GM21786 (cell line): Measurements from ENCODE around the gene LRIT3.
A peak's percentile ranks its signal among the peaks of the same experiment; 100 is the strongest.
"Not testable (repeated sequence)": the region's sequence is repeated elsewhere in the genome, so short reads cannot be mapped to it uniquely, and the experiment has no call there.

ENCODE experiments used
- ATAC-seq: cut with Tn5 transposase; IDR thresholded peaks from one replicate; pipeline ENCODE4 v1.9.1; 2021; ENCODE audit not compliant: unreplicated experiment

The LRIT3 gene

DNA sequence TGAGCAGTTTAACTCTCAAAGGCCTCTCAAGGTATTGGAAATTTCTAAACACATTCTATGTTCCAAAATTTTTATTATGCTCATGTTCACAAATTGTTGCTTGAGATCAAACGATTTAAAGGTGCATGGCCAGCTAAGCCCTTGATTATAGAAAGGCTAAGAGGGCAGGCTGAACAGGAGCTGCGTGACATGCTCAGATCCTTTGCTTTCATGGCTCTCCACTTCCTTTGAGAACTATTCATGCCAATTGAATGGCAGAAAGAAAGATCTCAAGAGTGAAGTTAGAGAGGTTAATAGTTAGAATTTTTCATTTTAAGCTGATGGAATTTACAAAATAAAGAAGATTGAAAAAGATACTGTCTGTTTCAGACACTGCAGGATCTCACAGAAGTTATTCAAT lies 594 bp downstream of the LRIT3 start:
- no peak for ATAC-seq

DNA sequence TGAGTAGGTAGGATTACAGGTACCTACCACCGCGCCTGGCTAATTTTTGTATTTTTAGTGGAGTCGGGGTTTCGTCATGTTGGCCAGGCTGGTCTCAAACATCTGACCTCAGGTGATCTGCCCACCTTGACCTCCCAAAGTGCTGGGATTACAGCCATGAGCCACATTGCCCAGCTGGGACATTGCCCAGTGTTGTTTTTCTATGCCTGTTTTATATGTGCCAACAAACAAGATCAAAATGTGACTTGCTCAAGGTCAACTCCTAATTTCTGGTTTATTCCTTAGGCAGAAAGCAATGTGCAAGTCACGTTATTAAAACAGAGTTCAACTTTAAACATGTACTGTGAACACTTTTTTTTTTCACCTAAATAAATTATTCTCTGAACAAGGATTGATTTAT lies 2.7 kb downstream of the LRIT3 start:
- no peak for ATAC-seq

DNA sequence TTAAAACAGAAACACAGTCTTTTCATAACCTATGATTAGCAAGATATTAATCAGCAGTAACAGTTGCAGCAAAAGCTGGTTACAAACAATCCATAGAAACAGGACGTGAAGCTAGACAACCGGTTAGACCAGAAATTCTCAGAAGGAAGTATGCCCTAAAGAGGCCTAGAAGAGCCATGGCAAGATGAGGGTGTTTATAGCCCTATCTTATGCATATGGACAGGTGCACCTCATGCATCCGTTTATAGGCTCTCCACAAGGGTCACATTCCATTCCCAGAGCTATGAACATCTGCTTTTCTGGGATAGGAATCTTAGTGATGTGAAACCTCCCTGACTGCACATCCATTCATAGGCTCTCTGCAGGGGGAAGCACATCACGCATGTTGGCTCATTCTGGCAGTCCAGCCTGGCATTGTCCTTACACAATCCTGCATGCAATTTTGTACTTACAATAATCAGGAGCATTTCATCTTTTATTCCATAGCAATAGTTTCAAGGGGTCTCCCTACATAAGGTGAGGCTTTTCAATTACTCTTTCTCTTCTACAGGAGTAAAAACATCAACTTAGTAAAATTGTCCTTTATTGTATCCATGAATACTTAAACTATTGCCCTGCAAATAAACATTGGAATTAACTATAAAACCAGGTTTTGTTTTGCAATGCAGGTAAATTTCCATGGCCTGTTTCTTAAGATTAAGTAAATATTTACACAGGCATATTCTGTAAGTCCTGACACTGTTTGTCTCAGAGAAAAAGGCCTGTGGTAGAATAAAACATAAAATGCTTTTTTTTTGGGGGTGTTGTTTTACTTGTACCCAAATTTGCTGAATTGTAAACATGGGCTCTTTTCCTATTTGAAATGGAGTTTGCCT lies 11.8 kb downstream of the LRIT3 start:
- not testable (repeated sequence) for ATAC-seq

DNA sequence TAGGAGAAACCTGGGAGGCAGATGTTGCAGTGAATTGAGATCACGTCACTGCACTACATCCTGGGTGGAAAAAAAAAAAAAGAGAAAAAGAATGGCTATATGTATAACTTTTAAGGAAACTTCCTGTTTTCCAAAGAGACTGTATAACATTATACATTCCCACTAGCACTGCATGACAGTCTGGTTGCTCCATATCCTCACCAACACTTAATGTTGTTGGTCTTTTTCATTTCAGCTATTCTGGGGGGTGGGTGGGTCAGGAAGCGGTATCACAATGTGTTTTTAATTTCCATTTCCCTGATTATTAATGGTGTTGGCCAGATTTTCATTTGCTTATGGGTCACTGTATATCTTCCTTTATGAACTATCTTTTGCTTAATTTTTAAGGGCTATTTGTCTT lies 13.4 kb downstream of the LRIT3 start:
- no peak for ATAC-seq

DNA sequence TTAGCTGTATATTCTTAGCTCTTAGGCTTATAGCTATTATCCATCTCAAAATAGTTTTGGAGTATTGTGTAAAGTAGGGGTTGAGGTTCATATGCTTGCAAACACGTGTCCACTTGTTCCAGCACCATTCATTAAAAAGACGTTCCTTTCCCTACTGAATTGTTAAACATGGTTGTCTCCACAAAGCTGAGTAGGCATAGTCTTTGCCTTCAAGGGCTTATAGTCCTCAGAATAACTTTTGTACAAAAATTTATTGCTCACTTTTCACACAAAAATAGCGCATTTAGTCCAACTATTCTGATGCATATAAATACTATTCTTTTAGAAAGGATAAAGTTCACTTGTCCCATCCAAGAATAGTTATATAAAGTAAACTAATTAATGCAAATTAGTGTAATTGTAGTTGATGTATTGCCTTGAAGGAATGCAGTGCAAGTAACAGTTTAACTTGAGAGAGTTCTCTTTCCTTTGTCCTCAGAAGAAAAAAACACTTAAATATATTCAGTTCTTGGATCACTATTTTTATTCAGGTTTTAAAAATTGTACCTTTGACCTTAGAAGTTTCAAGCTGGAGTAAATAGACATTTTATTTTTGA lies 14.1 kb downstream of the LRIT3 start:
- ATAC-seq, result no peak

DNA sequence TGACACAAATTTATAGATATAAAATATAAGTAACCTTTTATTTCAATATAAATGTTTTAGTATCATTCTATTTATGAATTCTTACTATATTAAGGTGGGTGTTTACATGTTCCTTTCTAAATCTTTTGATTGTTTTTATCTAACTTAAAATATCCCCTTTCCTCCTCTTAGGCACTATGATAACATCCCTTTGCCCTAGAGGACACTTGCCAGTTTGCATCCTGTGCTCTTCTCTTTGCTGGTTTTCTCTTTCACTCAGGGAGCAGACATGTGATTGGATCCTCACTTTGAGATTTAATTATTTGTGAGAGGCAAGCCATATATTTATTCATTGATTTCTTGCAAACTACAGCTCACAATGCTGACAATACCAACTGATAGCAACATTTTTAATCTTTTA lies 16.2 kb downstream of the LRIT3 start:
- no peak for ATAC-seq

DNA sequence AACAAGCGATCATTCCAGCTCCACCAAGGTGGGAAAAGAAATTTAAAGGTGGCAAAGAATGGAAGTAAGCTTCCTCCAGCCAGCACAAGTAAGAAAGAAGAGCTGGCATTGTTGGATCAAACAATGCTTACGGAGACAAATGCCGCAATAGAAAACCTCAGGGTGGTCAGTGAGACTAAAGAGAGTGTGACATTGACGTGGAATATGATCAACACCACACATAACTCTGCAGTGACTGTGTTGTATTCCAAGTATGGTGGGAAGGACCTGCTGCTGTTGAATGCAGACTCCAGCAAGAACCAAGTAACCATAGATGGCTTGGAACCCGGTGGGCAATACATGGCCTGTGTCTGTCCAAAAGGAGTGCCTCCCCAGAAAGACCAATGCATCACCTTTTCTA lies 22.2 kb downstream of the LRIT3 start:
- no peak for ATAC-seq

DNA sequence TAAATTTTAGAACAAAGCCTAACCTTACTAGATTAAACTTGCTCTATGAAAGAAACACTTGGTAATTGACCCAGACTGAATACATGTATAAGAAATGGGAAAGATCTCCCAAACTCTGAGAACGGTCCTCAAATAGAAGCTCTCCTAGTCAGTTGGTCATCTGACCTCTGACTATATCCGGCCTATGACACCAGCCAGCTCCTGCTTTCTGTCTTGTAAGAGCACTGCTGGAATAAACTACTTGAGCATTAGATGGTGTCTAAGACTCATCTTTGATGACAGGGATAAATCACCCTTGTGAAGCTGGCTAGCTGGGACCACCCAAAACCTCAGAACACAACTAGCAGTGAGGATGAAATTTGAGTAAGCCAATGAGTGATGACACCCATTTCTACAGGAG lies 24.2 kb downstream of the LRIT3 start:
- no peak for ATAC-seq

DNA sequence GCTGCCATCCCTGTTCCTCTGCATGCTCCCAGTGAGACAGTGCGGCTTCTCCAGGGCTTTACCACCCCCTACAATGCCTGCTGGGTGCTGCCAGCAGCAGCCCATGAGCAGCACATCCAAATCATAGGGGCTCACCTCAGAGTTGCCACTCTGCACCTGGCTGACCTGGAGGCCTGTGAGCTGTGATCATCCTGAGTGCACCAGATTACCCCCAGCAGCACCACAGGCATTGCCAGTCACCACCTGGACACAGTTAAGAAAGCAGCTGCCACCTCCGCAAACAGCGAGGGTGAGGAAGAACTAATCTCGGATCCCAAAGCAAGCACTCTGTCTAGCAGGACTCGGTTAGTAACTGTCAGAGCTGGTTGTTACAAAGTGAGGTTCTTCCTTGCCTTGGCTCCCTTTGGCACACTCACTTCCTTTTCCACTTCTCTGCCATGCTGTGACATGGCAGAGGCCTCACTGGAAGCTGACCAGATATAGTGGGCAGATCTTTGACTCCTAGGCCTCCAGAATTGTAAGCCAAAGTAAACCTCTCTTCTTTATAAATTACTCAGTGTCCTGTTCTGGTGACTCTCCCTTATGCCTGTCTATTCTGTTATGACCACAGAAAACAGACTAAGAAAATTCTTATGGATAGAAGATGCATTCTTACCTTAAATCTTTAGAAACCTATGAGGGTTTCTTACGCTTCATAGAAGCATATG lies 25.2 kb downstream of the LRIT3 start:
- ATAC-seq, result no peak

DNA sequence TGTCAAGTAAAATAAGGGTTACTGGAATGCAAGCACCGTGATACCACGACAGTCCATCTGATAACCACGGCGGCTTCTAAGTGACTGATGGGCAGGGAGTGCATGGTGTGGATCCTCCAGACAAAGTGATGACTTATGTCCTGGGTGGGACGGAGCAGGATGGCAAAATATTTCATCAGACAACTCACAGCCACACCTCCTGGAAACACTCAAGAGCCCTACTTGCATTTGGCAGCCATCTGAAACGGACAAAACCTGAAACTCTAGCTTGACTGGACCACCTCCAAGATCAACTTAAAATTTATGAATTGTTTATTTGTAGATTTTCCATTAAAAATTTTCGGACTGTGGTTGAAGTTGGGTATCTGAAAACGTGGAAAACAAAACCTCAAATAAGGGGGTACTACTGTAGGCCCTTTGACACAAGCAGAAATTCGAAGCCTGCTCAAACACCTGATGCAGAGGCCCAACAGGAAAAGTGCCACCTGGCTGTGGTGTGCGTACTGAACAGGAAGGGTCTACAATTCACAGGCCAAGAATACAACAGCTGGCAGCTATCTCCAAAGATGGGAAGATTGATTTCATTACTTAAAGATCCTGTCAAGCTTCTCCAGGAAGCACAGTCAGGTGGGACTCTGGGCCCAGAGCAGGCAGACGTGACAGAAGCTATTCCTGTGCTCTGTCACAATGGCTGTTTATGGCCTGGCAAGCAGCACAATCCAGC lies 26.0 kb downstream of the LRIT3 start:
- ATAC-seq, result no peak

DNA sequence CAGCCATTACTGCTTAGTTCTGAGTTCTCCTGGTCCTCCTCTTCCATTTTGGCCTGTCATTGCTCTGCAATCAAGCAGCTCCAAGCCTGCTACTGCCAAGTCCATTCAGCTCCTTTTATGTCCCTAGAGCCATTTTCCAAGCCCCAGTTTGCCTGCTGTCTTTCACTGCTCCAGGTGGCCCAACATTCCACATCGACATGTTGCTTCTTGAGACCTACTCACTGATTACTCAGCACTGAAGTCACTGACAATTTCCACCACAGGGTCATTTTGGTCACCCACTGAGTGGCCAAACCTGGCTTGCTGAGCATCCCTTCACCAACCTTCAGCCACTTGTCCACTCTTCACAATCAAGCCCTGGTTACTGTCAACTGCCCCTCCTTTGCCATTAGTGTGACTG lies 27.2 kb downstream of the LRIT3 start:
- ATAC-seq, result no peak

DNA sequence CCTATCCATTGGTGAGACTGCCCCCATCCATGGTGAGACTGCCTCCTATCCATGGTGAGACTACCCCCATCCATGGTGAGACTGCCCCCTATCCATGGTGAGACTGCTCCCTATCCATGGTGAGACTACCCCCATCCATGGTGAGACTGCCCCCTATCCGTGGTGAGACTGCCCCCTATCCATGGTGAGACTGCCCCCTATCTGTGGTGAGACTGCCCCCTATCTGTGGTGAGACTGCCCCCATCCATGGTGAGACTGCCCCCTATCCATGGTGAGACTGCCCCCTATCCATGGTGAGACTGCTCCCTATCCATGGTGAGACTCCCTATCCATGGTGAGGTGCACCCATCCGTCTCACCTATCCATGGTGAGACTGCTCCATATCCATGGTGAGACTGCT lies 27.6 kb downstream of the LRIT3 start:
- not testable (repeated sequence) for ATAC-seq

DNA sequence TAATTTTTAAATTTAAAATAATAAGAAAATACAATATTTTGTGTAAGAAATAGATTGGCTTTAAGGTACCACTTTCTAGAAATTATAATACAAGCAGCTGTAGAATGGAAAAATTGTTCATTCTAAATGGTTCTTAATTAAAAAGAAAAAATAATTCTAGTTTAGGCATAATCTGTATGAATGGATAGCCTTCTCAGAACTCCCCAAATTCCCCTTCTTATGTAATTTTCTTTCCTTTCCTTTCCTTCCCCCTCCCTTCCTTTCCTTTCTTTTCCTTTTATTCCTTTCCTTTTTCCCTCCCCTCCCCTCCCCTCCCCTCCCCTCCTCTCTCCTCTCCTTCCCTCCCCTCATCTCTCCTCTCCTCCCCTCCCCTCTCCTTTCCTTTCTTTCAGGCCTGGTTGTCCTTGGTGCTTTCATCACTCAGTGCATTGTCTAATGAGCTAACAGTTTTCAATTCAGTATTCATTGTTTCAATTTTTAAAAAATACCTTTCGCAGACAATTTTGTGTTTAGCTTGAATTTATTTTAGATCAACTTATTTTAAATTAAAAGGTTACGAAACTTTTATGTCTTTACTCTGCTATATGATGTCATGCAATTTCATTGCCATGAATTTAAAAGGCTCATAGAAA lies 28.8 kb downstream of the LRIT3 start:
- ATAC-seq, result no peak

DNA sequence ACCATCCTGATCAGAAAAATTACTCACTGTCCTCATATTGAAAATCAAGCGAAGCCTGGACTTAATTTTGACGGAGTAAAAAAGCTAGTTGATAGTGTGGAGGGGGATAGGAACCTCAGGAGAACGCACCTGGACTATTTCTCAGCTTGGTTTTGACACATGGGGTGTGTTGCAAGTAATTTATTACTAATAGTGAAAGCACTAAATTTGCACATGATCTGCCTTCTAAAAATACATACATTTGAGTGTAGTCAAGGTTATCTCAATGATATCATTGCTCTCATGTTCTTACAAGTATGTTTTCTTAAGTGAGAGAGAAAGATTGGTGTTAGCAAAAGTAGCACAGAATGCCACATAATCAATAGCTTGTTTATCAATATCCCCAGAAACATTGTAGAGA lies 29.5 kb downstream of the LRIT3 start:
- peak; percentile 93 for ATAC-seq

DNA sequence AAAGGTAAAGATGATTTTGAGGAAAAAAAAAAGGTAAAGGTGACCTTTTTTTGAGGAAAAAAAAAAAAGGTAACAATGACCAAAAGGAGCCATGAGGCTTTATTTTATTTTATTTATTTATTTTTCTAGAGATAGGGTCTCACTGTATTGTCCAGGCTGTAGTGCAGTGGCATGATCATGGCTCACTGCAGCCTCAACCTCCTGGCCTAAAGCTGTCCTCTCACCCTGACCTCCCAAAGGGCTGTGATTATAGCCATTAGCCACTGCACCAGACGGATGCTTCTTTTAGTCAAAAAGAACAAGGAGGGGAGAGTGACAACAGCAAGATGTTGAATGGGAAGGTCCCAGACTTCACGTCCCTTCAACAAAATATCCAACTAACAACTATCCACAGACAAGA lies 30.4 kb downstream of the LRIT3 start:
- no peak for ATAC-seq

DNA sequence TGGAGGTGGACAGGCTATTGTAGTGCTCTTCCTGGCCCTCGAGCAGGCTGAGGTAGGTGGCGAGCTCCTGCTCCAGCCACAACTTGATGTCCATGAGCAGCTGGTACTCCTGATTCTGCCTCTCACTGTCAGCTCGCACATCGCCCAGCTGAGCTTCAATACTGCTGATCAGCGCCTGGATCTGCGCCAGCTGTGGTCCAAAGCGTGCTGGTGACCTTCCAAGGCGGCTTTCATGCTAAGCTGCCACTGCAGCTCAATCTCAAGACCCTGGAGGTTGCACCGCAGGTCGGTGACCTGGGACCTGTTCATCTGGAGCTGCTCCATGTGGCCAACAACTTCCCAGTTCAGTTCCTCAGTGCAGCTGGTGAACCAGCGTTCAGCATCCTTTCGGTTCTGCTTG lies 31.2 kb downstream of the LRIT3 start:
- no peak for ATAC-seq

DNA sequence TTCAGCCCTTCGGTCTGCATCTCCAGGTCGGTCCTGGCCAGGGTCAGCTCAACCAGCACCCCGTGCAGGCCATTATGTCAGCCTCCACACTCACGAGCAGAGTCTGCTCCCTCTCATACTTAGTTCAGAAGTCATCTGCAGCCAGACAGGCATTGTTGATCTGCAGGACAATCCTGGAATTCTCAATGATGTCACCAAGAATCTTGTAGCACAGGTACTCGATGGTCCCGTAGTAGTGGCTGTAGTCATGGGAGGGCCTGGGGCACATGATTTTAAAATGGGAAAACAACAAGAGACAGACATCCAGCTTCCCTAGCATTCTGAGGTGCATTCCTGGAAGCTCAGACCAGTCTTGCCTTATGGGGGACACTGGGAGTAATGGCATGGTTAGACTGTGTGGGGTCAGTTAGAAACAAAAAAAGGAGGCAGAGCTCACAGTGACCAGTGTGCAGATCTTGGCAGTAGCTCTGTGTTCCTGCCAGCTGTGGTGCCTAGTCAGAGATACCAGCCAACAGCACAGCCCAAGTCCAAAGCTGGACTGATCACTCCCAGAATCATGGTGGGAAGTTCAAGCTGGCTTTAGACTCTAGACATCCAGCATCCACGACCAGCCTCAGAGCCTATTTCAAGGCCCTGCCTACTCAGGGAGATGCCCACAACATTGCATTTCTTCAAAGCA lies 31.9 kb downstream of the LRIT3 start:
- ATAC-seq, result no peak

DNA sequence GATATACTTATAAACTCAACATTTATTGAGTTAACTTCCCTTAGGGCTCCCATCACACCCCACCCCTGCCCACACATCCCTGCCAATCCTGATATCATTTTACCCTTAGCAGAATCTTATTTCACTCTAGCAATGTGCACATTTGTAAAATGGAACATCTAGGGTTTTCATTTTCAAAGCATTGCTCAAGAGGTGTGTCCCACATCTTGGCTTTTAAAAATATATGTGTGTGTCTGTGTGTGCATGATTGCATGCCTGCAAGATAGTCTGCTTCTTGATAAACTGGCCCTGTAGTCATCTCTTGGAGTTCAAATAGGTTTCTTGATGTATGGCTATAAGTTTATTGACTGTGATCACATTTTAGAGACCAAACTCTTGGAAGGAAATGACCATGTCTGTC lies 38.4 kb downstream of the LRIT3 start:
- ATAC-seq, result no peak

DNA sequence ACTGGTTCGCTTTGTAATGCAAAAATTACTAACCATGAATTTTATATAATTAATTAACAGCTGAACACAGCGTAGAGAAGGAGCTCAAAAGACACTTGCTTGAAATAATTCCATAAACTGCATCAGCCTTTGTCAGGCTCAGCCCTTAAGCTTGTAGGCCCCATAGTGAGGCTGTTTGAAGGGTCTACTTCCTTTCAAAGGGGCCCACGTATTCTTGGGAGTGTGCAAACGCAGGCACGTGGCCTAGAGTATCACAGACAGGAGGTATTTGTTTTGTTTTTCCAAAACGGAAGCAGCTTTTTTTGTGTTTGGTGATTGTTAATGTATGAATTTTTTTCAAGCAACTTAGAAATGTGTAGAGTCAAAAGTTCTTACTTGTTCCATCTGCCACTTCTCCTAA lies 39.2 kb downstream of the LRIT3 start:
- no peak for ATAC-seq

DNA sequence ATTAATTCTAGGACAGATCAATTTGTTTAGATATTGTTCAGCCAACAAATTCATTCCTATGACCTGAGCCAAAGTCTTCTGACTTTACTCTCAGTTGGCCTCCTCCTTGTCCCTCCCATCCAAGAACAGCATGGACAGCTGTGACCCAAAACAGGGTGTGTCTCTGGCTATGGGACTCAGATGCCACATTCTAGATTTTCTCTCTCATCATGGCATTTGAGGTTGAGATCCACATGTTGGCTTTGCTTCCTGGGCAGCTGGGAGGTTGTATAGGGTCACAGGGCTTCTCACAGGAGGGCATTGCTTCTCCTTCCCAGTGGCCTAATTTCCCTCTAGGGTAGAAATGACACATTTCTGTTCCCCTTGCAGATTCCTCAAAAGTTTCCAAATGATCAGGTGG lies 42.2 kb downstream of the LRIT3 start:
- ATAC-seq, result no peak
